ENCODE data around the gene GRAMD4.

DNA sequence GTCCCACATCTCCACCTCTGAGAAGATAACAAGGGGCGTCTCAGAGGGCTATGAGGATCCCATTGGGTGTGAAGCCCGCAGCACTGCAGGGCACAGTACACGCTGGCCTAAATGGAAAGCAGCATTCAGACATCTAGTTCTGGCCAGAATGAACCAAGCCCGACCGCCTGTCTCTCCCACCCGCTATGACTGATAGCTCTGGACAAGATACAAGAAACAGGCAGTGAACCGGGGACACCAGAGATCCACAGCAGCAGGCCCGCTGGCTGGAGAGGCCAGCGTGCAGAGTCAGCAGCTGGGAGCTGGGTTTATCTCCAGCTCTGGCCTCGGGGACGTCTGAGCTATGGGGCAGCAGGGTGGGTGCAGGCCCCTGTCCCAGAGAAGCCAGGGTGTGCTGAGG, 108.3 kb downstream of the GRAMD4 start:
- TF ChIP-seq, protein P1, sequence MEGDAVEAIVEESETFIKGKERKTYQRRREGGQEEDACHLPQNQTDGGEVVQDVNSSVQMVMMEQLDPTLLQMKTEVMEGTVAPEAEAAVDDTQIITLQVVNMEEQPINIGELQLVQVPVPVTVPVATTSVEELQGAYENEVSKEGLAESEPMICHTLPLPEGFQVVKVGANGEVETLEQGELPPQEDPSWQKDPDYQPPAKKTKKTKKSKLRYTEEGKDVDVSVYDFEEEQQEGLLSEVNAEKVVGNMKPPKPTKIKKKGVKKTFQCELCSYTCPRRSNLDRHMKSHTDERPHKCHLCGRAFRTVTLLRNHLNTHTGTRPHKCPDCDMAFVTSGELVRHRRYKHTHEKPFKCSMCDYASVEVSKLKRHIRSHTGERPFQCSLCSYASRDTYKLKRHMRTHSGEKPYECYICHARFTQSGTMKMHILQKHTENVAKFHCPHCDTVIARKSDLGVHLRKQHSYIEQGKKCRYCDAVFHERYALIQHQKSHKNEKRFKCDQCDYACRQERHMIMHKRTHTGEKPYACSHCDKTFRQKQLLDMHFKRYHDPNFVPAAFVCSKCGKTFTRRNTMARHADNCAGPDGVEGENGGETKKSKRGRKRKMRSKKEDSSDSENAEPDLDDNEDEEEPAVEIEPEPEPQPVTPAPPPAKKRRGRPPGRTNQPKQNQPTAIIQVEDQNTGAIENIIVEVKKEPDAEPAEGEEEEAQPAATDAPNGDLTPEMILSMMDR (IDR thresholded peaks at IDR 0.05; ENCODE audit: low read length): no peak
- TF ChIP-seq EZH2 (IDR thresholded peaks at IDR 0.05; ENCODE audit: borderline replicate concordance, low read length): no peak

Measured in OCI-LY1 (cell line).